ENCODE data around the gene NMNAT1.
A peak's percentile ranks its signal among the peaks of the same experiment; 100 is the strongest.

The NMNAT1 gene

GRCh38 chr1:9942939-9943788 lies at the start of gene NMNAT1, which contains the start of gene LZIC:
NMNAT1 (plus strand) TSS chr1:9943475; CDS start chr1:9972074, 28,599 bp downstream.
LZIC (minus strand) TSS chr1:9943391; CDS start chr1:9936619, 6,772 bp downstream.
- peaks cover 14% of the 10 kb centered on the region; the same call in 1 of the 2 replicates for H3K36me3 ChIP-seq (ENCODE audit: insufficient read depth, low read length)
- H3K4me3 ChIP-seq (ENCODE audit: low read depth in 1 of 2, low read length in 2 of 2): peak within 1 kb of the TSS; percentile 71 to 88
- H3K27ac ChIP-seq (ENCODE audit: low read length): peak within 1 kb of the TSS; percentile 86
- peaks cover 34% of the 10 kb centered on the region for H3K79me2 ChIP-seq (ENCODE audit: insufficient read depth, low read length)
- TF ChIP-seq EZH2 (IDR thresholded peaks at IDR 0.05; ENCODE audit: borderline replicate concordance, low read depth, low read length, severe bottlenecking) (no peak), CTCF (IDR thresholded peaks at IDR 0.05; ENCODE audit: borderline replicate concordance, extremely low read depth, low read length, poor library complexity, severe bottlenecking) (no peak)
- DNase-seq: peak; percentile 89
- peaks cover 31% of the 10 kb centered on the region for H3K4me1 ChIP-seq (ENCODE audit: insufficient read depth, low read length)
- no peaks in the 10 kb centered on the region for H4K20me1 ChIP-seq (ENCODE audit: insufficient read depth, low read length)
- no peaks in the 10 kb centered on the region for H3K27me3 ChIP-seq (ENCODE audit: insufficient read depth, low read length, poor library complexity)
- peak; percentile 98 for ATAC-seq (ENCODE audit: insufficient read depth, low read depth)
- peak within 1 kb of the TSS; percentile 87 for H3K4me2 ChIP-seq (ENCODE audit: insufficient read depth, low read length)
- H3K9me3 ChIP-seq (ENCODE audit: insufficient read depth, low read length, severe bottlenecking): no peaks in the 10 kb centered on the region
- peak within 1 kb of the TSS; percentile 94 for H2AFZ ChIP-seq (ENCODE audit: low read depth, low read length)
- H3K9ac ChIP-seq (ENCODE audit: low read depth, low read length): peak within 1 kb of the TSS; percentile 85

GRCh38 chr1:9894115-9894514 lies 49.2 kb upstream of the NMNAT1 start:
- H3K79me2 ChIP-seq (ENCODE audit: insufficient read depth, low read length): no peaks in the 10 kb centered on the region
- TF ChIP-seq EZH2 (IDR thresholded peaks at IDR 0.05; ENCODE audit: borderline replicate concordance, low read depth, low read length, severe bottlenecking) (no peak), CTCF (IDR thresholded peaks at IDR 0.05; ENCODE audit: borderline replicate concordance, extremely low read depth, low read length, poor library complexity, severe bottlenecking) (no peak)

GRCh38 chr1:9900142-9901043 lies 42.9 kb upstream of the NMNAT1 start:
- H3K27ac ChIP-seq (ENCODE audit: low read length): no peak overlapping the region
- ATAC-seq (ENCODE audit: insufficient read depth, low read depth): no peak

More at GRCh38 chr1:9894115-9894514, 49.2 kb upstream of the NMNAT1 start:
- Histone ChIP-seq H3K4me3 (ENCODE audit: low read depth in 1 of 2, low read length in 2 of 2) (no peak overlapping the region), H3K4me2 (ENCODE audit: insufficient read depth, low read length) (no peak overlapping the region), H2AFZ (ENCODE audit: low read depth, low read length) (no peak overlapping the region), H3K4me1 (ENCODE audit: insufficient read depth, low read length) (peaks cover 23% of the 10 kb centered on the region), H3K9ac (ENCODE audit: low read depth, low read length) (no peak overlapping the region), H3K9me3 (ENCODE audit: insufficient read depth, low read length, severe bottlenecking) (no peaks in the 10 kb centered on the region), H3K27ac (ENCODE audit: low read length) (peak overlapping the region; percentile 68; the same call in 1 of the 2 replicates), H3K36me3 (ENCODE audit: insufficient read depth, low read length) (no peaks in the 10 kb centered on the region), H3K27me3 (ENCODE audit: insufficient read depth, low read length, poor library complexity) (no peaks in the 10 kb centered on the region), H4K20me1 (ENCODE audit: insufficient read depth, low read length) (no peaks in the 10 kb centered on the region)
- no peak for ATAC-seq (ENCODE audit: insufficient read depth, low read depth)
- DNase-seq: no peak

More at GRCh38 chr1:9900142-9901043, 42.9 kb upstream of the NMNAT1 start:
- no peaks in the 10 kb centered on the region for H3K4me1 ChIP-seq (ENCODE audit: insufficient read depth, low read length)
- no peak overlapping the region for H3K4me2 ChIP-seq (ENCODE audit: insufficient read depth, low read length)
- DNase-seq: no peak
- no peak overlapping the region for H3K4me3 ChIP-seq (ENCODE audit: low read depth in 1 of 2, low read length in 2 of 2)
- H3K9ac ChIP-seq (ENCODE audit: low read depth, low read length): no peak overlapping the region
- no peaks in the 10 kb centered on the region for H3K9me3 ChIP-seq (ENCODE audit: insufficient read depth, low read length, severe bottlenecking)
- no peaks in the 10 kb centered on the region for H3K27me3 ChIP-seq (ENCODE audit: insufficient read depth, low read length, poor library complexity)
- H2AFZ ChIP-seq (ENCODE audit: low read depth, low read length): no peak overlapping the region
- H4K20me1 ChIP-seq (ENCODE audit: insufficient read depth, low read length): no peaks in the 10 kb centered on the region
- H3K36me3 ChIP-seq (ENCODE audit: insufficient read depth, low read length): no peaks in the 10 kb centered on the region
- TF ChIP-seq EZH2 (IDR thresholded peaks at IDR 0.05; ENCODE audit: borderline replicate concordance, low read depth, low read length, severe bottlenecking): no peak
- TF ChIP-seq CTCF (IDR thresholded peaks at IDR 0.05; ENCODE audit: borderline replicate concordance, extremely low read depth, low read length, poor library complexity, severe bottlenecking): no peak
- H3K79me2 ChIP-seq (ENCODE audit: insufficient read depth, low read length): no peaks in the 10 kb centered on the region; the same call in 1 of the 2 replicates

Measured in DND-41 (cell line).